Cardiac muscle cell (in vitro differentiated cells and primary cell): ENCODE results near the gene EVPL. TPM values are rescaled to one million over a fixed set of nuclear protein-coding genes. Genes with fewer than 3 reads are reported as not detected.

Experiments used
- DNase-seq, 2 donors: peaks; one replicate each; pipeline versions ENCODE4 v3.0.0 to v3.0.0-alpha.2; 2010 to 2017; ENCODE audit warnings: low read depth in 1 of 2, low spot score in 1 of 2
- H3K27ac ChIP-seq: fragments of 200-600 bp; sonication (generic); 2 replicates; pipeline ENCODE4 v1.5.1; 2016
- H3K27me3 ChIP-seq: fragments of 200-600 bp; sonication (generic); 2 replicates; pipeline ENCODE4 v1.6.0; 2016; ENCODE audit warnings: control low read depth
- H3K36me3 ChIP-seq: fragments of 200-600 bp; sonication (generic); 2 replicates; pipeline ENCODE4 v1.5.1; 2016; ENCODE audit warnings: control low read depth
- H3K4me1 ChIP-seq: fragments of 200-600 bp; sonication (generic); 2 replicates; pipeline ENCODE4 v1.8.1; 2017; ENCODE audit warnings: low read depth, mild to moderate bottlenecking, mixed run types
- H3K4me3 ChIP-seq: fragments of 200-600 bp; sonication (generic); 2 replicates; pipeline ENCODE4 v1.5.1; 2016; ENCODE audit warnings: mild to moderate bottlenecking
- H3K9me3 ChIP-seq: fragments of 200-600 bp; sonication (generic); 2 replicates; pipeline ENCODE4 v1.5.1; 2017; ENCODE audit warnings: low read depth, mild to moderate bottlenecking, control low read depth
- polyA plus RNA-seq: library from polyadenylated mRNA; unstranded; fragments of >200 nt; fragmentation: Nextera tagmentation; extraction: Ambion mirVana; gene quantifications from 2 replicates; pipeline ENCODE4 v1.2.1, GENCODE V29; 2016
- total RNA-seq: library from RNA; depleted of rRNA; stranded (reverse); fragments of >200 nt; gene quantifications from 2 replicates; pipeline ENCODE4 v1.2.3, GENCODE V29; 2016
- TF ChIP-seq, protein P1 (sequence below): IDR thresholded peaks from 2 replicates; pipeline ENCODE4 v1.5.1; 2012; ENCODE audit warnings: low read depth, mild to moderate bottlenecking, low read length

EVPL gene
- total and polyA plus RNA-seq, 2 experiments from 2014 or later = 0.09 TPM; not detected in 1

DNA sequence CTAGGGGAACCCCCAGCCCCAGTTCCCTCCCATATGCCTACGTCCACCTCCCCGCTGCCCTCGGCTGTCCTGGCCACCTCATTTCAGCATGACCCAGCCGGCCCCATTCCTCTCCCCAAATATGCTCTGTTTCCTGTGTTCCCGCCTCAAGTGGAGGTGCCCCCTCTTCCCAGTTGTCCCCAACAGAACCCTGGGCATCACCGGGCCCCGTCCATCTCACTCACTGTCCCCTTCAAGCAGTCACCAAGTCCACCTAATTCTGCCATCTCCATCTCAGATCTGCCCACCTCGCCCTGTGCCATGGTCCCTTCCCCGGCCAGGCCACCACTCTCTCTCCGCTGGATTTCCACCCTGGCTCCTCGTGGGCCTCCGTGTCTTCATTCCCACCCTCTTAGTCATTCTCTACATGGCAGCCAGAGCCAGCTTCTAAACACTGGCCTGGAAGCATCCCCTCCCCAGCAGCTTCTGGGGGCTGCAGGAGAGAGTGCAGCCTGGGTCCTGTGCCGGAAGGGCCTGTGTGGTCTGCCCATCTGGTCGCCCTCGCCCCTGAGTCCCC lies 13.7 kb downstream of the EVPL start:
- Histone ChIP-seq H3K36me3 (no peaks in the 10 kb centered on the region), H3K4me1 (no peaks in the 10 kb centered on the region), H3K27ac (no peak overlapping the region), H3K4me3 (no peak overlapping the region), H3K9me3 (no peaks in the 10 kb centered on the region), H3K27me3 (peaks cover 5% of the 10 kb centered on the region)
- TF ChIP-seq, protein P1, sequence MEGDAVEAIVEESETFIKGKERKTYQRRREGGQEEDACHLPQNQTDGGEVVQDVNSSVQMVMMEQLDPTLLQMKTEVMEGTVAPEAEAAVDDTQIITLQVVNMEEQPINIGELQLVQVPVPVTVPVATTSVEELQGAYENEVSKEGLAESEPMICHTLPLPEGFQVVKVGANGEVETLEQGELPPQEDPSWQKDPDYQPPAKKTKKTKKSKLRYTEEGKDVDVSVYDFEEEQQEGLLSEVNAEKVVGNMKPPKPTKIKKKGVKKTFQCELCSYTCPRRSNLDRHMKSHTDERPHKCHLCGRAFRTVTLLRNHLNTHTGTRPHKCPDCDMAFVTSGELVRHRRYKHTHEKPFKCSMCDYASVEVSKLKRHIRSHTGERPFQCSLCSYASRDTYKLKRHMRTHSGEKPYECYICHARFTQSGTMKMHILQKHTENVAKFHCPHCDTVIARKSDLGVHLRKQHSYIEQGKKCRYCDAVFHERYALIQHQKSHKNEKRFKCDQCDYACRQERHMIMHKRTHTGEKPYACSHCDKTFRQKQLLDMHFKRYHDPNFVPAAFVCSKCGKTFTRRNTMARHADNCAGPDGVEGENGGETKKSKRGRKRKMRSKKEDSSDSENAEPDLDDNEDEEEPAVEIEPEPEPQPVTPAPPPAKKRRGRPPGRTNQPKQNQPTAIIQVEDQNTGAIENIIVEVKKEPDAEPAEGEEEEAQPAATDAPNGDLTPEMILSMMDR = no peak
- no peak for DNase-seq

DNA sequence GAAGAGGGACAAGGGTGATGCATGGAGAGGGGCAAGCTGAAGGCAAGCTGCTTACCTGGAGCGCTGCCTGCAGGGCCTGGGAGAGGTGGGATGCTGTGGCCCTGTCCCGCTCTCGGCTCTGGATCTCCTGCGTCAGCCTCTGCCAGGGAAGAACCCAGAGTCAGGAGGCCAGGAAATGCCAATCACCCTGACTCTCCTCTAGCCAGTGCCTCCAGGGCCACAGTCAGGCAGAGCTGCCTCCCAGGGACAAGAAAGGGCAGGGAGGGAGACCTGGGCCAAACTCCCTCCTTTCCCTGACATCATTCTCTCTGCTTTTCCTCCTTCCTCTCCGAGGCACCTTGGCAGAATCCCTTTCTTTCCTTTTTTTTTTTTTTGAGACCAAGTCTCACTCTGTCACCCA lies 15.2 kb downstream of the EVPL start:
- Histone ChIP-seq H3K27ac (no peak overlapping the region), H3K4me3 (no peak overlapping the region), H3K4me1 (no peaks in the 10 kb centered on the region), H3K36me3 (no peaks in the 10 kb centered on the region), H3K9me3 (no peaks in the 10 kb centered on the region), H3K27me3 (peaks cover 5% of the 10 kb centered on the region)
- TF ChIP-seq, protein P1 = no peak
- no peak for DNase-seq

DNA sequence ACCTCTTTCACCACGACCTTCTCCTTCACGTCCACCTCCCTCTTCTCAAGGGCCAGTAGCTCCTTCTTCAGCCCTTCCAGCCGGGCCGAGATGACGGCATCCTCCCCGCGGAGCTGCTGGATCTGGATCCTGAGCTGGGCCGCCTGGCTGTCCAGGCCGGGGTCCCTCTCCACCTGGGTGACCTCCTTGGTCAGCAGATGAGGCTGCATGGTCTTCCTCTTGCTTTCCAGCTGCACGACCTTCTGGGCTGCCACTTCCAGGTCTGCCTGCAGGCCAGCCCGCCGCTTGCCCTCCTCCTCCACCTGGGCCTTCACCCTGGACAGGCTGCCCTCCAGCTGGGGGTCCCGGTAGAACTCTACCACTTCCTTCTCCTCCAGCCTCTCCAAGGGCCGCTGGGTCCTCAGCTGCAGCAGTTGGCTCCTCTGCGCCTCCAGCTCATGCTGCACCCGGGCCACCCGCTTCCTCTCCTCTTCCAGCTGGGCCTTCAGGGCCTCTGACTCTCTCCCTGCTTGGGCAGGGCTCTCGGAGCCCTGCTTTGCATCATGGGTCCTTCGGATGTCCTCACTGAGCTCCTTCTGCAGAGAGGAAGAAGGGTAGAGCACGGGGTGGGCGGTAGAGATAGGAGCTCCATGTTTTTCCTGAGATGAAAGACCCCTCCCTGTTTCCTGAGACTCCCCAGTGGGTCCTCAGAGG lies 17.0 kb downstream of the EVPL start:
- Histone ChIP-seq H3K36me3 (no peaks in the 10 kb centered on the region), H3K9me3 (no peaks in the 10 kb centered on the region), H3K27ac (no peak overlapping the region), H3K4me1 (no peaks in the 10 kb centered on the region), H3K27me3 (peaks cover 5% of the 10 kb centered on the region), H3K4me3 (no peak overlapping the region)
- no peak for DNase-seq
- TF ChIP-seq, protein P1 = no peak

DNA sequence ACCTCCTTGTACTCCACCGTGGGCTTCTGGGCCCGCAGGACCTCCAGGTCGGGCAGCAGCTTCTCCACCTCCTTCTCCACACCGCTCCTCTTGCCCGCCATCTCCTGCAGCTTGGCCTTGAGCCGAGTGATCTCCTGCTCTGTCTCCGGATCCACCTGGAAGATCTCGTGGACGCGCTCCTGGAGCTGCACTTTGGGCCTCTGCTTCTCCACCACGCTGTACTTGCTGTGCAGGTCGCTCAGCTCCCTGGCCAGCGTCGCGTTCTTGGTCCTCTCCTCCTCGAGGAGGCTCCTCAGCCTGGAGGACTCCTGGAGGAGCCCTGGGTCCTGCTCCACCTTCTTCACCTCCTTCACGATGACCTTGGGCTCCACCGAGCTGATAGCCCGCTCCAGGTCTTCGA lies 17.7 kb downstream of the EVPL start:
- TF ChIP-seq, protein P1 = no peak
- no peak for DNase-seq
- H3K9me3 ChIP-seq = no peaks in the 10 kb centered on the region

DNA sequence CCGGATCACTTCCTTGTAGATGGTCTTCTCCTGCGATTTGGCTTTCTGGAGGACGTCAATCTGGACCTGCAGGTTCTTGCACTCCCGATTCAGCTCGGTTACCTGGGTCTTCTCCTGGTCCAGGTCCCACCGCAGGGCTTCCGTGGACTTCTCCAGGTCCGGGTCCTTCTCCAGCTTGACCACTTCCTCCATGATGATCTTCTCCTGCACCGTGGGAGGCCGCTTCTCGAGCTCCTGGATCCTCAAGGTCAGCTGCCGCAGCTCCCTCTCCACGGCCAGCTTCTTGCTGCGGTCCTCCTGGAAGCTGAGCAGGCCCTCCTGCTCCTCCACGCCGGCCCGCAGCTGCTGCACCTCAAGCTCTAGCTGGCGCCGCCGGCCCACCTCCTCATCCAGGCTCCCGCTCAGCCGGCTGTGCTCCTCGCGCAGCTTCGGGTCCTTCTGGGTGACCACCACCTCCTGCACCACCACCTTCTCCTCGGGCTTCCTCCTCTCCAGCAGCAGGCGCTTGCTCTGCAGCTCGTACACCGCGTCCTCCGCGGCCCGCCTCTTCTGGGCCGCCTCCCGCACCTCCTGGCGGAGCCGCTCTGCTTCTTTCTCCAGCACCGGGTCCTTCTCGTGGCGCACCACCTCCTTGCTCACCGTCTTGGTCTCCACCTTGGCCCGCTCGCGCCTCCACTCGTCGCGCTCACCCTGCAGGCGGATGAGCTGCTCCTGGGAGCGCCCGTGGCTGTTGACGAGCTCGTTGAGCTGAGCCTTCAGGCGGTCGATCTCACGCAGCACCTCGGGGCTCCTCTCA lies 18.3 kb downstream of the EVPL start:
- Histone ChIP-seq H3K27me3 (no peaks in the 10 kb centered on the region), H3K27ac (no peak overlapping the region), H3K4me1 (no peaks in the 10 kb centered on the region), H3K9me3 (no peaks in the 10 kb centered on the region), H3K36me3 (no peaks in the 10 kb centered on the region), H3K4me3 (no peak overlapping the region)
- TF ChIP-seq, protein P1 = no peak
- no peak for DNase-seq

More for the DNA sequence above, 17.7 kb downstream of the EVPL start:
- Histone ChIP-seq H3K4me3 (no peak overlapping the region), H3K36me3 (no peaks in the 10 kb centered on the region), H3K4me1 (no peaks in the 10 kb centered on the region), H3K27ac (no peak overlapping the region), H3K27me3 (no peaks in the 10 kb centered on the region)
